ENCODE measurements around the gene FNDC3B.

The FNDC3B gene

GRCh38 chr3:172071780-172072330 lies 32.5 kb downstream of the FNDC3B start:
- in situ Hi-C loops (cut with MboI; ENCODE audit: low sequenced_read_pairs): no loop called here

- in situ Hi-C loops (cut with MboI; ENCODE audit: low sequenced_read_pairs): no loop called here
Measured at GRCh38 chr3:172072543-172072942, 33.2 kb downstream of the FNDC3B start.

- in situ Hi-C loops (cut with MboI; ENCODE audit: low sequenced_read_pairs): no loop called here
Measured at GRCh38 chr3:172073262-172073915, 34.0 kb downstream of the FNDC3B start.

GRCh38 chr3:172074032-172074431 lies 34.7 kb downstream of the FNDC3B start:
- in situ Hi-C loops (cut with MboI; ENCODE audit: low sequenced_read_pairs): no loop called here

- in situ Hi-C loops (cut with MboI; ENCODE audit: low sequenced_read_pairs): no loop called here
Measured at GRCh38 chr3:172074586-172074985, 35.2 kb downstream of the FNDC3B start.

GRCh38 chr3:172076212-172076611 lies 36.8 kb downstream of the FNDC3B start:
- in situ Hi-C loops (cut with MboI; ENCODE audit: low sequenced_read_pairs): no loop called here

GRCh38 chr3:172077197-172077757 lies 37.9 kb downstream of the FNDC3B start:
- in situ Hi-C loops (cut with MboI; ENCODE audit: low sequenced_read_pairs): no loop called here

GRCh38 chr3:172078244-172078643 lies 38.9 kb downstream of the FNDC3B start:
- in situ Hi-C loops (cut with MboI; ENCODE audit: low sequenced_read_pairs): no loop called here

GRCh38 chr3:172078721-172079120 lies 39.3 kb downstream of the FNDC3B start:
- in situ Hi-C loops (cut with MboI; ENCODE audit: low sequenced_read_pairs): no loop called here

GRCh38 chr3:172079326-172079976 lies 40.1 kb downstream of the FNDC3B start:
- in situ Hi-C loops (cut with MboI; ENCODE audit: low sequenced_read_pairs): no loop called here

- in situ Hi-C loops (cut with MboI; ENCODE audit: low sequenced_read_pairs): no loop called here
Measured at GRCh38 chr3:172080503-172080902, 41.1 kb downstream of the FNDC3B start.

- in situ Hi-C loops (cut with MboI; ENCODE audit: low sequenced_read_pairs): no loop called here
Measured at GRCh38 chr3:172082269-172082668, 42.9 kb downstream of the FNDC3B start.

- in situ Hi-C loops (cut with MboI; ENCODE audit: low sequenced_read_pairs): no loop called here
Measured at GRCh38 chr3:172082820-172083513, 43.6 kb downstream of the FNDC3B start.

- in situ Hi-C loops (cut with MboI; ENCODE audit: low sequenced_read_pairs): no loop called here
Measured at GRCh38 chr3:172083995-172084409, 44.6 kb downstream of the FNDC3B start.

- in situ Hi-C loops (cut with MboI; ENCODE audit: low sequenced_read_pairs): no loop called here
Measured at GRCh38 chr3:172084871-172085556, 45.6 kb downstream of the FNDC3B start.

GRCh38 chr3:172085557-172085895 lies 46.1 kb downstream of the FNDC3B start:
- in situ Hi-C loops (cut with MboI; ENCODE audit: low sequenced_read_pairs): no loop called here

- in situ Hi-C loops (cut with MboI; ENCODE audit: low sequenced_read_pairs): no loop called here
Measured at GRCh38 chr3:172086071-172086470, 46.7 kb downstream of the FNDC3B start.

GRCh38 chr3:172087198-172087597 lies 47.8 kb downstream of the FNDC3B start:
- in situ Hi-C loops (cut with MboI; ENCODE audit: low sequenced_read_pairs): no loop called here

GRCh38 chr3:172087602-172088580 lies 48.5 kb downstream of the FNDC3B start:
- in situ Hi-C loops (cut with MboI; ENCODE audit: low sequenced_read_pairs): no loop called here

GRCh38 chr3:172089250-172089649 lies 49.9 kb downstream of the FNDC3B start:
- in situ Hi-C loops (cut with MboI; ENCODE audit: low sequenced_read_pairs): no loop called here
